ENCODE results near the gene PGGHG.

PGGHG gene

GRCh38 chr11:288478-289397 lies at the start of gene PGGHG:
TSS of gene PGGHG (plus strand) at chr11:289126. CDS start at chr11:289817, 691 bp downstream.
- peak; percentile 23 for DNase-seq (ENCODE audit: low read depth)

GRCh38 chr11:240315-240714 lies 48.6 kb upstream of the PGGHG start:
- TF ChIP-seq CTCF (IDR thresholded peaks at IDR 0.05; ENCODE audit: insufficient read depth, low read depth, low read length, missing control alignments) = no peak
- DNase-seq (ENCODE audit: low read depth) = no peak
- no peak overlapping the region for H3K4me3 ChIP-seq (ENCODE audit: low read length)

More at GRCh38 chr11:288478-289397, at the start of gene PGGHG:
- peak within 1 kb of the TSS; percentile 52 for H3K4me3 ChIP-seq (ENCODE audit: low read length)
- no peak for TF ChIP-seq CTCF (IDR thresholded peaks at IDR 0.05; ENCODE audit: insufficient read depth, low read depth, low read length, missing control alignments)

GRCh38 chr11:241634-242033 lies 47.3 kb upstream of the PGGHG start:
- DNase-seq (ENCODE audit: low read depth) = no peak
- TF ChIP-seq CTCF (IDR thresholded peaks at IDR 0.05; ENCODE audit: insufficient read depth, low read depth, low read length, missing control alignments) = no peak
- H3K4me3 ChIP-seq (ENCODE audit: low read length) = no peak overlapping the region

- no peak for TF ChIP-seq CTCF (IDR thresholded peaks at IDR 0.05; ENCODE audit: insufficient read depth, low read depth, low read length, missing control alignments)
These were observed 44.5 kb upstream of the PGGHG start for GRCh38 chr11:244376-244775.

GRCh38 chr11:249062-249461 lies 39.9 kb upstream of the PGGHG start:
- DNase-seq (ENCODE audit: low read depth) = no peak
- no peak for TF ChIP-seq CTCF (IDR thresholded peaks at IDR 0.05; ENCODE audit: insufficient read depth, low read depth, low read length, missing control alignments)
- no peak overlapping the region for H3K4me3 ChIP-seq (ENCODE audit: low read length)

More at GRCh38 chr11:244376-244775, 44.5 kb upstream of the PGGHG start:
- no peak overlapping the region for H3K4me3 ChIP-seq (ENCODE audit: low read length)
- DNase-seq (ENCODE audit: low read depth) = no peak

GRCh38 chr11:250274-250673 lies 38.7 kb upstream of the PGGHG start:
- no peak overlapping the region for H3K4me3 ChIP-seq (ENCODE audit: low read length)
- no peak for TF ChIP-seq CTCF (IDR thresholded peaks at IDR 0.05; ENCODE audit: insufficient read depth, low read depth, low read length, missing control alignments)
- DNase-seq (ENCODE audit: low read depth) = no peak

All from epithelial cell of esophagus (primary cell).